Measurements from ENCODE around the gene KIF25.

DNA sequence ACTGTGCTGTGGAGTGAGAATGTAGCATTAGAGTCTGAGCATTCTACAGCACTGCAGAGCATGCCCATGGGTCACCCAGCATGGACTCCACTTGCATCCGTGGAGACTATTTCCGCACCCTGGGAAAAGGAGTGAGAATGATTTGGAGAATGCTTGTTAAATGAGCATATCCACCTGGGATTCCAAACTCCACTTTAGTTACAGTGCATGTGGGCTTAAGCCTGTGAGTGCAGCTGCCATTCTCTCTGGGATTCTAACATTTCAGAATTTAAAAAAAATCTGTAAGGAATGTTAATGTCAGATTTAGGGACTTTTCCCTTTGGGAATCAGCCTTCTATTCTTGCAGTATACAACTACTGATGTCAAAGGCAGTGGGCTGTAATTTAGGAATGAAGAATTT, 33.4 kb downstream of the KIF25 start:
- TF ChIP-seq, protein P1, sequence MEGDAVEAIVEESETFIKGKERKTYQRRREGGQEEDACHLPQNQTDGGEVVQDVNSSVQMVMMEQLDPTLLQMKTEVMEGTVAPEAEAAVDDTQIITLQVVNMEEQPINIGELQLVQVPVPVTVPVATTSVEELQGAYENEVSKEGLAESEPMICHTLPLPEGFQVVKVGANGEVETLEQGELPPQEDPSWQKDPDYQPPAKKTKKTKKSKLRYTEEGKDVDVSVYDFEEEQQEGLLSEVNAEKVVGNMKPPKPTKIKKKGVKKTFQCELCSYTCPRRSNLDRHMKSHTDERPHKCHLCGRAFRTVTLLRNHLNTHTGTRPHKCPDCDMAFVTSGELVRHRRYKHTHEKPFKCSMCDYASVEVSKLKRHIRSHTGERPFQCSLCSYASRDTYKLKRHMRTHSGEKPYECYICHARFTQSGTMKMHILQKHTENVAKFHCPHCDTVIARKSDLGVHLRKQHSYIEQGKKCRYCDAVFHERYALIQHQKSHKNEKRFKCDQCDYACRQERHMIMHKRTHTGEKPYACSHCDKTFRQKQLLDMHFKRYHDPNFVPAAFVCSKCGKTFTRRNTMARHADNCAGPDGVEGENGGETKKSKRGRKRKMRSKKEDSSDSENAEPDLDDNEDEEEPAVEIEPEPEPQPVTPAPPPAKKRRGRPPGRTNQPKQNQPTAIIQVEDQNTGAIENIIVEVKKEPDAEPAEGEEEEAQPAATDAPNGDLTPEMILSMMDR (IDR thresholded peaks at IDR 0.05): no peak
- TF ChIP-seq POLR2AphosphoS5 (IDR thresholded peaks at IDR 0.05; ENCODE audit: insufficient read depth in 1 of 2, low read depth in 1 of 2): no peak
- no peak for TF ChIP-seq POLR2A (IDR thresholded peaks at IDR 0.05)

Measured in vagina (tissue), 2 donors.